ENCODE results near the gene CD69. TPM values are rescaled to one million over a fixed set of nuclear protein-coding genes. Genes with fewer than 3 reads are reported as not detected.
"Not testable (repeated sequence)": the region's sequence is repeated elsewhere in the genome, so short reads cannot be mapped to it uniquely, and the experiment has no call there.

The CD69 gene
- total RNA-seq, 1 donor from 2014 or later, result 1.3 TPM

- no peaks in the 10 kb centered on the region for H3K9me3 ChIP-seq
- no peak overlapping the region for H3K4me3 ChIP-seq
- intact Hi-C loops (cut with DNase I), result no loop called here
- no peaks in the 10 kb centered on the region for H3K4me1 ChIP-seq
- no peak overlapping the region for H3K27ac ChIP-seq
- no peaks in the 10 kb centered on the region for H3K27me3 ChIP-seq
- DNase-seq (ENCODE audit: low spot score in 2 of 2), result no peak
- H3K36me3 ChIP-seq, result no peaks in the 10 kb centered on the region
- no peak for TF ChIP-seq CTCF (IDR thresholded peaks at IDR 0.05)
These were observed 40.9 kb downstream of the CD69 start for GRCh38 chr12:9719790-9720189.

- Histone ChIP-seq H3K27ac (no peak overlapping the region), H3K4me1 (no peaks in the 10 kb centered on the region), H3K27me3 (no peaks in the 10 kb centered on the region), H3K36me3 (no peaks in the 10 kb centered on the region), H3K4me3 (no peak overlapping the region), H3K9me3 (no peaks in the 10 kb centered on the region)
- DNase-seq (ENCODE audit: low spot score in 2 of 2), result no peak
- TF ChIP-seq CTCF (IDR thresholded peaks at IDR 0.05), result no peak
- intact Hi-C loops (cut with DNase I), result no loop called here
These were observed 41.7 kb downstream of the CD69 start for GRCh38 chr12:9718968-9719367.

GRCh38 chr12:9717070-9717925 lies 43.4 kb downstream of the CD69 start:
- H3K27ac ChIP-seq, result no peak overlapping the region
- no peak for TF ChIP-seq CTCF (IDR thresholded peaks at IDR 0.05)
- no peaks in the 10 kb centered on the region for H3K36me3 ChIP-seq
- H3K27me3 ChIP-seq, result no peaks in the 10 kb centered on the region
- DNase-seq (ENCODE audit: low spot score in 2 of 2), result no peak
- intact Hi-C loops (cut with DNase I), result no loop called here
- H3K9me3 ChIP-seq, result no peaks in the 10 kb centered on the region
- no peaks in the 10 kb centered on the region for H3K4me1 ChIP-seq
- no peak overlapping the region for H3K4me3 ChIP-seq

- H3K9me3 ChIP-seq; H3K36me3 ChIP-seq; H3K27ac ChIP-seq; H3K4me3 ChIP-seq; H3K4me1 ChIP-seq; intact Hi-C loops (cut with DNase I); H3K27me3 ChIP-seq; DNase-seq (ENCODE audit: low spot score in 2 of 2): not testable (repeated sequence)
These were observed 47.6 kb downstream of the CD69 start for GRCh38 chr12:9713032-9713558.

- no peaks in the 10 kb centered on the region for H3K4me1 ChIP-seq
- H3K27ac ChIP-seq, result no peak overlapping the region
- no peaks in the 10 kb centered on the region for H3K27me3 ChIP-seq
- H3K4me3 ChIP-seq, result no peak overlapping the region
- H3K36me3 ChIP-seq, result no peaks in the 10 kb centered on the region
- DNase-seq (ENCODE audit: low spot score in 2 of 2), result no peak
- no peaks in the 10 kb centered on the region for H3K9me3 ChIP-seq
- TF ChIP-seq CTCF (IDR thresholded peaks at IDR 0.05), result no peak
- intact Hi-C loops (cut with DNase I), result no loop called here
These were observed 49.0 kb downstream of the CD69 start for GRCh38 chr12:9711664-9712063.

GRCh38 chr12:9710584-9711375 lies 49.9 kb downstream of the CD69 start:
- intact Hi-C loops (cut with DNase I), result no loop called here
- no peaks in the 10 kb centered on the region for H3K4me1 ChIP-seq
- no peaks in the 10 kb centered on the region for H3K36me3 ChIP-seq
- no peaks in the 10 kb centered on the region for H3K27me3 ChIP-seq
- no peaks in the 10 kb centered on the region for H3K9me3 ChIP-seq
- H3K4me3 ChIP-seq, result no peak overlapping the region
- no peak for TF ChIP-seq CTCF (IDR thresholded peaks at IDR 0.05)
- no peak for DNase-seq (ENCODE audit: low spot score in 2 of 2)
- no peak overlapping the region for H3K27ac ChIP-seq

Measured in ascending aorta (tissue), 2 donors.